NCI-H2196 treated with DMSO at 0.1 percent for 48 hours (cell line): ENCODE measurements around the gene UCK2.
A peak's percentile ranks its signal among the peaks of the same experiment; 100 is the strongest.

ENCODE experiments used
- DNase-seq: peaks from one replicate; lab custom pipeline; 2025; ENCODE audit not compliant: unreplicated experiment; lab: John Stamatoyannopoulos, UW

UCK2 gene

GRCh38 chr1:165898837-165899236, 71.4 kb downstream of the UCK2 start:
- DNase-seq, result no peak

GRCh38 chr1:165899461-165899941, 72.1 kb downstream of the UCK2 start:
- DNase-seq, result no peak

GRCh38 chr1:165900576-165901380, 73.4 kb downstream of the UCK2 start:
- DNase-seq, result no peak

GRCh38 chr1:165902565-165902964, 75.2 kb downstream of the UCK2 start:
- no peak for DNase-seq

- peak; percentile 46 for DNase-seq
Measured at GRCh38 chr1:165903672-165904071, 76.3 kb downstream of the UCK2 start.

GRCh38 chr1:165904948-165905347, 77.5 kb downstream of the UCK2 start:
- DNase-seq, result no peak

- no peak for DNase-seq
Measured at GRCh38 chr1:165905853-165906252, 78.4 kb downstream of the UCK2 start.

GRCh38 chr1:165907256-165907857, 79.9 kb downstream of the UCK2 start:
- DNase-seq, result no peak

GRCh38 chr1:165910764-165911421, 83.5 kb downstream of the UCK2 start:
- DNase-seq, result no peak

GRCh38 chr1:165911609-165912281, 84.3 kb downstream of the UCK2 start:
- DNase-seq, result no peak

- no peak for DNase-seq
Measured at GRCh38 chr1:165912638-165913037, 85.2 kb downstream of the UCK2 start.

GRCh38 chr1:165914136-165914798, 86.9 kb downstream of the UCK2 start:
- peak; percentile 30 for DNase-seq

GRCh38 chr1:165915480-165915879, 88.1 kb downstream of the UCK2 start:
- DNase-seq, result no peak

GRCh38 chr1:165915932-165916348, 88.5 kb downstream of the UCK2 start:
- no peak for DNase-seq

GRCh38 chr1:165917166-165917565, 89.8 kb downstream of the UCK2 start:
- no peak for DNase-seq

- DNase-seq, result no peak
Measured at GRCh38 chr1:165924117-165924516, 96.7 kb downstream of the UCK2 start.

- DNase-seq, result no peak
Measured at GRCh38 chr1:165925498-165926079, 98.2 kb downstream of the UCK2 start.

- no peak for DNase-seq
Measured at GRCh38 chr1:165927169-165927568, 99.8 kb downstream of the UCK2 start.

GRCh38 chr1:165928075-165928731, 100.8 kb downstream of the UCK2 start:
- peak; percentile 18 for DNase-seq

GRCh38 chr1:165930961-165931360, 103.5 kb downstream of the UCK2 start:
- DNase-seq, result no peak
